ENCODE data around the gene TRHDE. TPM values are rescaled to one million over a fixed set of nuclear protein-coding genes. Genes with fewer than 3 reads are reported as not detected.
"Not testable (repeated sequence)": the region's sequence is repeated elsewhere in the genome, so short reads cannot be mapped to it uniquely, and the experiment has no call there.

Gene TRHDE
- total RNA-seq, 1 experiment from 2014 or later: 43.7 TPM

GRCh38 chr12:72658615-72659014 is 386.4 kb downstream of the TRHDE start:
- DNase-seq: no peak
- TF ChIP-seq, protein P1, sequence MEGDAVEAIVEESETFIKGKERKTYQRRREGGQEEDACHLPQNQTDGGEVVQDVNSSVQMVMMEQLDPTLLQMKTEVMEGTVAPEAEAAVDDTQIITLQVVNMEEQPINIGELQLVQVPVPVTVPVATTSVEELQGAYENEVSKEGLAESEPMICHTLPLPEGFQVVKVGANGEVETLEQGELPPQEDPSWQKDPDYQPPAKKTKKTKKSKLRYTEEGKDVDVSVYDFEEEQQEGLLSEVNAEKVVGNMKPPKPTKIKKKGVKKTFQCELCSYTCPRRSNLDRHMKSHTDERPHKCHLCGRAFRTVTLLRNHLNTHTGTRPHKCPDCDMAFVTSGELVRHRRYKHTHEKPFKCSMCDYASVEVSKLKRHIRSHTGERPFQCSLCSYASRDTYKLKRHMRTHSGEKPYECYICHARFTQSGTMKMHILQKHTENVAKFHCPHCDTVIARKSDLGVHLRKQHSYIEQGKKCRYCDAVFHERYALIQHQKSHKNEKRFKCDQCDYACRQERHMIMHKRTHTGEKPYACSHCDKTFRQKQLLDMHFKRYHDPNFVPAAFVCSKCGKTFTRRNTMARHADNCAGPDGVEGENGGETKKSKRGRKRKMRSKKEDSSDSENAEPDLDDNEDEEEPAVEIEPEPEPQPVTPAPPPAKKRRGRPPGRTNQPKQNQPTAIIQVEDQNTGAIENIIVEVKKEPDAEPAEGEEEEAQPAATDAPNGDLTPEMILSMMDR (IDR thresholded peaks at IDR 0.05; ENCODE audit: unreplicated experiment): no peak
- intact Hi-C loops (cut with micrococcal nuclease; ENCODE audit: unreplicated experiment): no loop called here
- Mint-ChIP-seq H3K4me3 (ENCODE audit: low read depth, unreplicated experiment) (no peak overlapping the region), H3K27ac (ENCODE audit: unreplicated experiment) (no peak overlapping the region), H3K27me3 (ENCODE audit: unreplicated experiment) (no peaks in the 10 kb centered on the region), H3K36me3 (ENCODE audit: insufficient read depth, unreplicated experiment) (no peaks in the 10 kb centered on the region), H3K4me1 (ENCODE audit: low read depth, unreplicated experiment) (no peaks in the 10 kb centered on the region), H3K9me3 (ENCODE audit: low read depth, unreplicated experiment) (no peaks in the 10 kb centered on the region)
- BruUV-seq (replicated peaks): no TSS peak
- CTCF ChIA-PET: no interaction called here

- H3K9me3 Mint-ChIP-seq (ENCODE audit: low read depth, unreplicated experiment); CTCF ChIA-PET; H3K36me3 Mint-ChIP-seq (ENCODE audit: insufficient read depth, unreplicated experiment): not testable (repeated sequence)
Observed at GRCh38 chr12:72660174-72660573, 388.0 kb downstream of the TRHDE start.

GRCh38 chr12:72673853-72674252 is 401.7 kb downstream of the TRHDE start:
- H3K9me3 Mint-ChIP-seq (ENCODE audit: low read depth, unreplicated experiment): no peaks in the 10 kb centered on the region
- intact Hi-C loops (cut with micrococcal nuclease; ENCODE audit: unreplicated experiment): no loop called here
- no peak overlapping the region for H3K4me3 Mint-ChIP-seq (ENCODE audit: low read depth, unreplicated experiment)
- BruUV-seq (replicated peaks): no TSS peak
- CTCF ChIA-PET: no interaction called here
- no peak for DNase-seq
- no peaks in the 10 kb centered on the region for H3K36me3 Mint-ChIP-seq (ENCODE audit: insufficient read depth, unreplicated experiment)
- TF ChIP-seq, protein P1 (IDR thresholded peaks at IDR 0.05; ENCODE audit: unreplicated experiment): no peak
- no peak overlapping the region for H3K27ac Mint-ChIP-seq (ENCODE audit: unreplicated experiment)
- H3K4me1 Mint-ChIP-seq (ENCODE audit: low read depth, unreplicated experiment): peaks cover 21% of the 10 kb centered on the region
- H3K27me3 Mint-ChIP-seq (ENCODE audit: unreplicated experiment): no peaks in the 10 kb centered on the region

More at GRCh38 chr12:72660174-72660573, 388.0 kb downstream of the TRHDE start:
- H3K4me1 Mint-ChIP-seq (ENCODE audit: low read depth, unreplicated experiment); intact Hi-C loops (cut with micrococcal nuclease; ENCODE audit: unreplicated experiment); H3K27ac Mint-ChIP-seq (ENCODE audit: unreplicated experiment); H3K4me3 Mint-ChIP-seq (ENCODE audit: low read depth, unreplicated experiment); DNase-seq; BruUV-seq (replicated peaks); H3K27me3 Mint-ChIP-seq (ENCODE audit: unreplicated experiment): not testable (repeated sequence)

DNA sequence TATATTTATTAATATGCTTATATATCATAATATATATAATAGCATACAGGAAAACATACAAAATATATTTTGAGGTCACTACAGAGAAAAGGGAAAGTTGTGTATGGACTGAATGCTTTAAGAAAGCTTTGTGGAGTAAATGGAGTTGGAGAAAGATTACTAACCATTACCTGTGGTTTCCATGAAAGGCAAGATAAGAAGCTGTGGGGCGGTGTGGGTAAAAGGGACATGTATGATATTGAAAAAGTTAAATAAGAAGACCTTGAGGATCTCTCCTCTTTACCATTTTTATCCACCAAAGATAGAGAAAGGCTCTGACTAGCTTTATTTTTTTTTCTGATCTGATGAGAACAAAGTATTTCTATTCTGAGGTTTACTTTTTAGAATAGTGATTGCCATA is 404.4 kb downstream of the TRHDE start:
- Mint-ChIP-seq H3K9me3 (ENCODE audit: low read depth, unreplicated experiment) (no peaks in the 10 kb centered on the region), H3K27me3 (ENCODE audit: unreplicated experiment) (no peaks in the 10 kb centered on the region), H3K27ac (ENCODE audit: unreplicated experiment) (no peak overlapping the region), H3K4me1 (ENCODE audit: low read depth, unreplicated experiment) (peaks cover 21% of the 10 kb centered on the region), H3K4me3 (ENCODE audit: low read depth, unreplicated experiment) (no peak overlapping the region), H3K36me3 (ENCODE audit: insufficient read depth, unreplicated experiment) (no peaks in the 10 kb centered on the region)
- no peak for DNase-seq
- TF ChIP-seq, protein P1 (IDR thresholded peaks at IDR 0.05; ENCODE audit: unreplicated experiment): no peak
- intact Hi-C loops (cut with micrococcal nuclease; ENCODE audit: unreplicated experiment): no loop called here
- CTCF ChIA-PET: no interaction called here
- no TSS peak for BruUV-seq (replicated peaks)

- Mint-ChIP-seq H3K4me1 (ENCODE audit: low read depth, unreplicated experiment) (peaks cover 21% of the 10 kb centered on the region), H3K27me3 (ENCODE audit: unreplicated experiment) (no peaks in the 10 kb centered on the region), H3K27ac (ENCODE audit: unreplicated experiment) (no peak overlapping the region), H3K4me3 (ENCODE audit: low read depth, unreplicated experiment) (no peak overlapping the region), H3K36me3 (ENCODE audit: insufficient read depth, unreplicated experiment) (no peaks in the 10 kb centered on the region), H3K9me3 (ENCODE audit: low read depth, unreplicated experiment) (no peaks in the 10 kb centered on the region)
- CTCF ChIA-PET: no interaction called here
- TF ChIP-seq, protein P1 (IDR thresholded peaks at IDR 0.05; ENCODE audit: unreplicated experiment): no peak
- peak; percentile 16 for DNase-seq
- no TSS peak for BruUV-seq (replicated peaks)
- intact Hi-C loops (cut with micrococcal nuclease; ENCODE audit: unreplicated experiment): no loop called here
Observed at GRCh38 chr12:72677139-72677538, 405.0 kb downstream of the TRHDE start.

Measured in Calu3 (cell line).